Measurements from ENCODE around the gene STOX2. TPM values are rescaled to one million over a fixed set of nuclear protein-coding genes. Genes with fewer than 3 reads are reported as not detected.

STOX2 gene
- total RNA-seq, 4 donors from 2014 or later, result 8.6 to 19.6 (median 12.7) TPM

DNA sequence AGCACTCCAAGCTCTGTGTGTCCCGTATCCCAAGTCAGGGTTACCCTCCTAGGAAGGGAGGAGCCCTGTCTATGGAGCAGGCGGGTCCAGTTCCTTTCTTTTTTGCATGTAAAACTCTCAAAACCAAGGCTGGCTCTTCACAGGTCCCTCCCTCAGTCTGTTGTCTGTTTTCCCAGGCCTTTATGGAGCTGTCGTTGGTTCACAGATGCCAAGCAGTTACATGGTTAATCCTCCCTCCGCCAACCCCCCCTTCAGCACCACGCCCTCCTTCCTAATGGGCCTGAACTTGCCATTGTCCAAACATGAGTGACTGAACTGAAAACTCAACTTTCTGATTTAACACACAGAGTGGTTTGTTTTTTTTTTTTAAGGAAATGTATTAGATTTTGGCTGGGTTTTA lies 148.3 kb downstream of the STOX2 start:
- 56% methylated on average over 5 of the region's 5 CpGs for WGBS
- H3K27me3 ChIP-seq, result no peaks in the 10 kb centered on the region
- no peak overlapping the region for H3K27ac ChIP-seq
- TF ChIP-seq EP300 (IDR thresholded peaks at IDR 0.05), result no peak
- no peak for TF ChIP-seq POLR2A (IDR thresholded peaks at IDR 0.05)
- no peak for TF ChIP-seq POLR2AphosphoS5 (IDR thresholded peaks at IDR 0.05)
- TF ChIP-seq CTCF (IDR thresholded peaks at IDR 0.05), result no peak
- H3K9me3 ChIP-seq, result no peaks in the 10 kb centered on the region
- no peaks in the 10 kb centered on the region for H3K36me3 ChIP-seq
- H3K4me3 ChIP-seq, result no peak overlapping the region
- no peak for DNase-seq (ENCODE audit: low spot score in 2 of 2)
- H3K4me1 ChIP-seq, result no peaks in the 10 kb centered on the region

GRCh38 chr4:184056877-184057276 lies 151.8 kb downstream of the STOX2 start:
- Histone ChIP-seq H3K27me3 (no peaks in the 10 kb centered on the region), H3K4me3 (no peak overlapping the region), H3K36me3 (no peaks in the 10 kb centered on the region), H3K4me1 (no peaks in the 10 kb centered on the region), H3K27ac (no peak overlapping the region), H3K9me3 (no peaks in the 10 kb centered on the region)
- no peak for DNase-seq (ENCODE audit: low spot score in 2 of 2)
- WGBS, result 86% methylated on average over 14 of the region's 14 CpGs
- TF ChIP-seq POLR2A (IDR thresholded peaks at IDR 0.05), result no peak
- no peak for TF ChIP-seq CTCF (IDR thresholded peaks at IDR 0.05)
- TF ChIP-seq EP300 (IDR thresholded peaks at IDR 0.05), result no peak
- TF ChIP-seq POLR2AphosphoS5 (IDR thresholded peaks at IDR 0.05), result no peak

DNA sequence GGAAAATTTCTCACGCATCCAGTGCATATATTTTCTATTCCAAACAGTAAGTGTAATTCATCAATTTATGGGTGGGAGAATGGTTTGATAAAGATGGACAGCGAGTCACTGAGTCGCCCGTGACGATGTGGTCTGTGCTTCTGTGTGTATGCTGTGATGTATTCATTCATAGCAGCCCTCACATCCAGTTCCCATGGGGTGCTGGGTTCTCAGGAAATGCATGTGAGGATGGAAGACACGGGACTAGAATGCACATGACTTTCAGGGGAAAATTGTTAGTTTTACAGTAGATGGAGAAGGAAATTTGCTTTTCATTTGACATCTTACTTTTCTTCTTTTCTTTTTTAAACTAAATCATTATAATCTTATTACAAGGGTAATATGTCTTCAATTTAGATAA lies 152.9 kb downstream of the STOX2 start:
- Histone ChIP-seq H3K4me3 (no peak overlapping the region), H3K36me3 (no peaks in the 10 kb centered on the region), H3K4me1 (no peaks in the 10 kb centered on the region), H3K9me3 (no peaks in the 10 kb centered on the region), H3K27me3 (no peaks in the 10 kb centered on the region), H3K27ac (no peak overlapping the region)
- TF ChIP-seq CTCF (IDR thresholded peaks at IDR 0.05) (no peak), POLR2A (IDR thresholded peaks at IDR 0.05) (no peak), EP300 (IDR thresholded peaks at IDR 0.05) (no peak), POLR2AphosphoS5 (IDR thresholded peaks at IDR 0.05) (no peak)
- 76% methylated on average over 6 of the region's 6 CpGs for WGBS
- no peak for DNase-seq (ENCODE audit: low spot score in 2 of 2)

DNA sequence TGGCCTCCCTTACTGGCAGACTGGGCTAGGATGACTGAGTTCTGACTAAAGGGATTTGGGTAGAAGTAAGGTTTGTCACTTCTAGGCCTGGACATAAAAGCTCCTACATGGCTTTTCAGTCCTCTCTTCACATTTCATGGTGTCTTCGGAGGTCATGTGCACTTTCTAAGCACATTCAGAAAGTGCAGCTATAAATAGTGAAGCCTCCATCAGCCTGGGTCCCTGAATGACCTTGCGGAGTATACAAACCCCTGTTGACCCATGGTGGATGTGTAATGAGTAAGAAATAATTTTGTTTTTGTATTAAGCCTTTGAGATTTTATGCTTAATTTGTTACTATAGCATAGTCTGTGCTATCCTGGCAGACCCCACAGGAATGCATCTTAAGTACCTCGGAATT lies 154.0 kb downstream of the STOX2 start:
- no peak for DNase-seq (ENCODE audit: low spot score in 2 of 2)
- Histone ChIP-seq H3K4me3 (no peak overlapping the region), H3K27ac (no peak overlapping the region), H3K9me3 (no peaks in the 10 kb centered on the region), H3K4me1 (no peaks in the 10 kb centered on the region), H3K36me3 (no peaks in the 10 kb centered on the region), H3K27me3 (no peaks in the 10 kb centered on the region)
- 98% methylated on average over 3 of the region's 3 CpGs for WGBS
- TF ChIP-seq EP300 (IDR thresholded peaks at IDR 0.05), result no peak
- no peak for TF ChIP-seq POLR2A (IDR thresholded peaks at IDR 0.05)
- TF ChIP-seq POLR2AphosphoS5 (IDR thresholded peaks at IDR 0.05), result no peak
- TF ChIP-seq CTCF (IDR thresholded peaks at IDR 0.05), result no peak

DNA sequence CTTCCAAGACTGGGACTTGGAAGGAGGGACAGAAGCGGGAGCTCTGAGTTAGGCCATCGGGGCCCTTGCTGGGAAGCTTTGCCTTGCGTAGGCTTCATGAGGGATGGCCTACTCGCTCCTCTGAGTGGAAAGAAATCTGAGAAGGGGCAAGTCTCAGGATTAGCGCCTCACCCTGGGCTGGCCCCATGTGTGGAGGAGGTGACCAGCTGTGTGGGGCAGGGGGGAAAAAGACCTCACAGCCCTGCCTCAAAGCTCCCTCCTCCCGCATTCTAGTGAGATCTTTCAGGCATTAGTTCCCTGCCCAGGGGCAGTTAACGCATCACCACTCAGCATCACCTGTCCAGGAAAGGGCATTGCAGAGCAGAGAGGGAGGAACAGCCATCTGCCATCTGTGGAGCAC lies 156.5 kb downstream of the STOX2 start:
- WGBS, result 93% methylated on average over 6 of the region's 7 CpGs

More for the DNA sequence above, 156.5 kb downstream of the STOX2 start:
- Histone ChIP-seq H3K27me3 (no peaks in the 10 kb centered on the region), H3K4me1 (no peaks in the 10 kb centered on the region), H3K27ac (no peak overlapping the region), H3K9me3 (no peaks in the 10 kb centered on the region), H3K4me3 (no peak overlapping the region), H3K36me3 (no peaks in the 10 kb centered on the region)
- TF ChIP-seq EP300 (IDR thresholded peaks at IDR 0.05), result no peak
- TF ChIP-seq POLR2AphosphoS5 (IDR thresholded peaks at IDR 0.05), result no peak
- TF ChIP-seq POLR2A (IDR thresholded peaks at IDR 0.05), result no peak
- no peak for TF ChIP-seq CTCF (IDR thresholded peaks at IDR 0.05)
- DNase-seq (ENCODE audit: low spot score in 2 of 2), result no peak
